Activated T-helper 2 cell treated with anti-CD3 and anti-CD28 coated beads, Interferon-gamma antibody, Interleukin-2, Interleukin-4, amounts not matched to agents 10 μg/mL and 5 μg/mL and 100 μg/mL, durations not matched to agents 14 hours and 24 hours and 36 hours (primary cell): ENCODE measurements around the gene SMPD3. TPM values are rescaled to one million over a fixed set of nuclear protein-coding genes. Genes with fewer than 3 reads are reported as not detected.

ENCODE experiments used
- DNase-seq: peaks from one replicate; pipeline ENCODE4 v3.0.0; 2021; ENCODE audit warnings: low spot score
- H3K27ac Mint-ChIP-seq: one replicate; pipeline ENCODE4 v1.8.0; 2021; ENCODE audit warnings: mixed read lengths
- H3K27me3 Mint-ChIP-seq: one replicate; pipeline ENCODE4 v1.8.0; 2021; ENCODE audit warnings: low read depth, mixed read lengths
- H3K36me3 Mint-ChIP-seq: one replicate; pipeline ENCODE4 v1.8.0; 2021; ENCODE audit warnings: low read depth, mixed read lengths
- H3K4me1 Mint-ChIP-seq: one replicate; pipeline ENCODE4 v1.8.0; 2021; ENCODE audit warnings: low read depth, mixed read lengths
- H3K4me3 Mint-ChIP-seq: one replicate; pipeline ENCODE4 v1.8.0; 2021; ENCODE audit warnings: low read depth, mild to moderate bottlenecking, moderate library complexity, mixed read lengths
- H3K9me3 Mint-ChIP-seq: one replicate; pipeline ENCODE4 v1.8.0; 2021; ENCODE audit warnings: mixed read lengths
- intact Hi-C: fragments of 100-400 bp; cut with micrococcal nuclease; formaldehyde crosslinking; loops from one replicate; pipeline ENCODE4 v1.15.1; 2023
- total RNA-seq: library from RNA; stranded (reverse); gene quantifications from 2 replicates; pipeline ENCODE4 v1.2.3, GENCODE V29; 2022

SMPD3 gene
- total RNA-seq, 1 donor from 2014 or later = 0.07 TPM

- intact Hi-C loops = no loop called here
- H3K27ac Mint-ChIP-seq = no peak overlapping the region
Measured at GRCh38 chr16:68344252-68344651, 104.1 kb downstream of the SMPD3 start.

GRCh38 chr16:68343137-68343536, 105.2 kb downstream of the SMPD3 start:
- H3K4me1 Mint-ChIP-seq = no peaks in the 10 kb centered on the region
- DNase-seq = no peak
- peaks cover 72% of the 10 kb centered on the region for H3K36me3 Mint-ChIP-seq
- H3K27ac Mint-ChIP-seq = no peak overlapping the region
- no peak overlapping the region for H3K4me3 Mint-ChIP-seq
- H3K9me3 Mint-ChIP-seq = no peaks in the 10 kb centered on the region
- intact Hi-C loops = no loop called here
- H3K27me3 Mint-ChIP-seq = no peaks in the 10 kb centered on the region

More at GRCh38 chr16:68344252-68344651, 104.1 kb downstream of the SMPD3 start:
- Mint-ChIP-seq H3K4me1 (no peaks in the 10 kb centered on the region), H3K9me3 (no peaks in the 10 kb centered on the region), H3K36me3 (peaks cover 77% of the 10 kb centered on the region), H3K4me3 (no peak overlapping the region), H3K27me3 (no peaks in the 10 kb centered on the region)
- DNase-seq = no peak

GRCh38 chr16:68342620-68343019, 105.7 kb downstream of the SMPD3 start:
- Mint-ChIP-seq H3K36me3 (peaks cover 72% of the 10 kb centered on the region), H3K4me1 (no peaks in the 10 kb centered on the region), H3K27ac (no peak overlapping the region), H3K4me3 (no peak overlapping the region), H3K9me3 (no peaks in the 10 kb centered on the region), H3K27me3 (no peaks in the 10 kb centered on the region)
- DNase-seq = no peak
- intact Hi-C loops = no loop called here

DNA sequence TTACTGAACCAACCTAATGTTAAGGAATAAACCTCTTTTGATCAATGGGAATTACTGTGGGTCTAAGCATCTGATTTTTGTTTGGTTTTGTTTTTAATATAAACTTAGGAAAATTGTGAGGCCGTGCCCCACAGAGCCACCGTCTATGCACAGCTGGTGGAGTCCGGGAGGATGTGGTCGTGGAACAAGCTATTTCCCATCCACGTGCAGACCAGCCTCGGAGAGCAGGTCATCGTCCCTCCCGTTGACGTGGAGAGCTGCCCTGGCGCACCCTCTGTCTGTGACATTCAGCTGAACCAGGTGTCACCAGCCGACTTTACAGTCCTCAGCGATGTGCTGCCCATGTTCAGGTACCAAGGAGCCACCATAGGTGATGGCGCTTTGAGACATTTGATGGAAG, 109.1 kb downstream of the SMPD3 start:
- Mint-ChIP-seq H3K4me3 (no peak overlapping the region), H3K36me3 (peaks cover 62% of the 10 kb centered on the region), H3K4me1 (no peaks in the 10 kb centered on the region), H3K27me3 (no peaks in the 10 kb centered on the region), H3K9me3 (no peaks in the 10 kb centered on the region), H3K27ac (no peak overlapping the region)
- intact Hi-C loops = no loop called here
- DNase-seq = no peak

GRCh38 chr16:68338326-68339119, 109.8 kb downstream of the SMPD3 start:
- DNase-seq = no peak
- Mint-ChIP-seq H3K27me3 (no peaks in the 10 kb centered on the region), H3K27ac (no peak overlapping the region), H3K36me3 (peaks cover 63% of the 10 kb centered on the region), H3K4me3 (no peak overlapping the region), H3K4me1 (no peaks in the 10 kb centered on the region), H3K9me3 (no peaks in the 10 kb centered on the region)
- intact Hi-C loops = no loop called here

GRCh38 chr16:68335175-68335574, 113.1 kb downstream of the SMPD3 start:
- Mint-ChIP-seq H3K4me3 (no peak overlapping the region), H3K4me1 (peaks cover 12% of the 10 kb centered on the region), H3K36me3 (peaks cover 61% of the 10 kb centered on the region), H3K9me3 (no peaks in the 10 kb centered on the region), H3K27me3 (no peaks in the 10 kb centered on the region), H3K27ac (no peak overlapping the region)
- no peak for DNase-seq
- intact Hi-C loops = no loop called here

GRCh38 chr16:68332411-68333121, 115.7 kb downstream of the SMPD3 start:
- H3K4me3 Mint-ChIP-seq = peak overlapping the region; percentile 40
- H3K9me3 Mint-ChIP-seq = no peaks in the 10 kb centered on the region
- peaks cover 22% of the 10 kb centered on the region for H3K4me1 Mint-ChIP-seq
- no peak for DNase-seq
- peak overlapping the region; percentile 62 for H3K27ac Mint-ChIP-seq
- H3K36me3 Mint-ChIP-seq = peaks cover 52% of the 10 kb centered on the region
- H3K27me3 Mint-ChIP-seq = no peaks in the 10 kb centered on the region
- intact Hi-C loops = no loop called here

DNA sequence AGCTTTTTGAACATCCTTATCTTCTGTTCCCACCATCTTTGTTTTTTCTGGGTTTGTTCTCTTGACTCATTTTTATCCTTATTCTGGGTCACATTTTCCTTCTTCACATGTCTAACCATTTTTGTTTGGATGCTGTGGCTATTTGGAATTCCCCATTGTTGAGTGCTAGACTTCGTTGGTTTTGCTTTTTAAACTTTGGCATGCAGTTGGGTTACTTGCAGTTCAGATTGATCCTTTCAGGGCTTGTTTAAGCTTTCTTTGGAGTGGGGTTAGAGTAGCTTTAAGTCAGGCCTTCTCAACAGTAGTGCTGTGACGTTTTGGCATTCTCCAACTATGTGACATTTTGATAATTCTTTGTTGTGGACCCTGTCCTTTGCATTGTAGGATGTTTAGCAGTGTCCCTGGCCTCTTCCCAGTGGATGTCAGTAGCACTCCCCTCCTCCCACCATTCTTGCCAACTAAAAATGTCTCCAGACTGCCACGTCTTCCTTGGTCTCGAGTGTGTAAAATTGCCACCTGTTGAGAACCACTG, 116.4 kb downstream of the SMPD3 start:
- DNase-seq = no peak
- intact Hi-C loops = no loop called here
- peaks cover 26% of the 10 kb centered on the region for H3K4me1 Mint-ChIP-seq
- peaks cover 51% of the 10 kb centered on the region for H3K36me3 Mint-ChIP-seq
- no peaks in the 10 kb centered on the region for H3K27me3 Mint-ChIP-seq
- H3K4me3 Mint-ChIP-seq = peak overlapping the region; percentile 40
- no peaks in the 10 kb centered on the region for H3K9me3 Mint-ChIP-seq
- peak overlapping the region; percentile 62 for H3K27ac Mint-ChIP-seq

DNA sequence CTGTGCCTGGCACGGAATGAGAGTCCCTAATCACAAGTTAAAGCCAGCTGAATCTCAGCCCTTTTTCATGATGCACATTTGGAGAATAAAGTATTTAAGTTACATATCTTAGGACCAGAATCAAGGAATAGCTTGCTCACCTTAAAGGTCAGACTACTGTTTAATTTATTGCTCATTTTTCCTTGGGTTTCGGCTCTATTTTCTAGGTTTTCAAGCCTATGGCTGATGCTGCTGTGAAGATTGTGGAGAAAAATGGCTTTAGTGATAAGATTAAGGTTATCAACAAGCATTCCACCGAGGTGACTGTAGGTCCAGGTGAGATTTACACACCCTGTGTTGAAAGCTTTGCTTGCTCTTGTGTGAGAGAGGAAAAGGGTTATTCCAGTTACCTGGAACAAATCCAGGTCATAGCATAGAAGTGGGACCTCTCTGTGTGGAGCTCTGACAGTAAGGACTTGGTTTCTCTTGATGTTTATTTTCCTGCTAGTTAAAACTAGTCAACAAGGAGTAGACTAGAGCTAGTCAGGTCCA, 119.4 kb downstream of the SMPD3 start:
- no peak for DNase-seq
- Mint-ChIP-seq H3K4me1 (peaks cover 32% of the 10 kb centered on the region), H3K4me3 (no peak overlapping the region), H3K27ac (no peak overlapping the region), H3K27me3 (no peaks in the 10 kb centered on the region), H3K36me3 (peaks cover 49% of the 10 kb centered on the region), H3K9me3 (no peaks in the 10 kb centered on the region)
- intact Hi-C loops = loop anchor here (1.0 kb wide), 2 partner anchors 40 to 68 kb away; no protein-coding TSS in a partner anchor

- Mint-ChIP-seq H3K4me3 (no peak overlapping the region), H3K9me3 (no peaks in the 10 kb centered on the region), H3K4me1 (peaks cover 32% of the 10 kb centered on the region), H3K36me3 (peaks cover 53% of the 10 kb centered on the region), H3K27me3 (no peaks in the 10 kb centered on the region), H3K27ac (peak overlapping the region; percentile 62)
- intact Hi-C loops = loop anchor here (1.0 kb wide), 2 partner anchors 39 to 67 kb away; no protein-coding TSS in a partner anchor
- DNase-seq = peak; percentile 73
Measured at GRCh38 chr16:68328151-68328859, 120.0 kb downstream of the SMPD3 start.

DNA sequence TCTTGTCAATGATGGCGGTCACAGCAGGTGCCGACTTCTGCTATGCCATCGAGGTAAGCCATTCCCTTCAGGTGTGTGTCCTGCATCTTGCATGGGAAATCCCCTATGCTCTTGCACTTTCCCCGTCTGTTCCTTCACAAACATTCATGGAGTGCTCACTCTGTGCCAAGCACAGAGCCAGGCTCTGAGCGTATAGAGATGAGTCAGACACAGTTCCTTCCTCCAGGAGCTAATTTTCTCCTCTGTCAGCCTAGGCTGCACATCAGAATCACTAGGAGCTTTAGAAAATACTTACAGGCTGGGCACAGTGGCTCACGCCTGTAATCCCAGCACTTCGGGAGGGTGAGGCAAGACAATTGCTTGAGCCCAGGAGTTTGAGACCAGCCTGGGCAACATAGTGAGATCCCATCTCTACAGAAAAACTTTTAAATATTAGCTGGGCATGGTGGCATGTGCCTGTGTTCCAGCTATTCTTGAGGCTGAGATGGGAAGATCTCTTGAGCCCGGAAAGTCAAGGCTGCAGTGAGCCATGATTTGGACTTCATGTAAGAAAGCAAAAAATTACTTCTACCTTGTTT, 123.4 kb downstream of the SMPD3 start:
- Mint-ChIP-seq H3K4me1 (peaks cover 29% of the 10 kb centered on the region), H3K4me3 (no peak overlapping the region), H3K27ac (no peak overlapping the region), H3K9me3 (no peaks in the 10 kb centered on the region), H3K36me3 (peaks cover 50% of the 10 kb centered on the region), H3K27me3 (no peaks in the 10 kb centered on the region)
- intact Hi-C loops = no loop called here
- no peak for DNase-seq

DNA sequence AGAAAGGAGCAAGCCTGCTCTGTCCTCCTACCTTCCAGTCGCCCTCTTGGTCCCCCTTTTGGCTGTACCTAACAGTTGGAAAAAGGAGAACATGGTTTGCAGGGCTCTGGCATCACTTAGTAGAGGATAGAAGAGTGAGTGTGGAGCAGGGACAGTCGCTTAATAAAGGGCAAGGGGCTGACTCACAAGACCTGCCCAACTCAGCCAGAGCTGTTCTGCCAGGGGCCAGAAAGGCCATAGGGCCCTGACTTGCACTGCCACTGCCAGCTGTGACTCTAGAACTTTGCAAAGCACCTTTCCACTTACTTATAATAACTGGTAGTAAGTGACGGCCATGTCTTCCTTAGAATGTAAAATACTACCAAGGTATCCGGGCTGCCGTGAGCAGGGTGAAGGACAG, 124.0 kb downstream of the SMPD3 start:
- H3K27ac Mint-ChIP-seq = no peak overlapping the region
- H3K4me1 Mint-ChIP-seq = peaks cover 32% of the 10 kb centered on the region
- H3K27me3 Mint-ChIP-seq = no peaks in the 10 kb centered on the region
- H3K9me3 Mint-ChIP-seq = no peaks in the 10 kb centered on the region
- intact Hi-C loops = no loop called here
- no peak for DNase-seq
- H3K4me3 Mint-ChIP-seq = no peak overlapping the region
- peaks cover 53% of the 10 kb centered on the region for H3K36me3 Mint-ChIP-seq
